Epithelial cell of proximal tubule (primary cell): Measurements from ENCODE around the gene TARS2. TPM values are rescaled to one million over a fixed set of nuclear protein-coding genes. Genes with fewer than 3 reads are reported as not detected.

Source experiments
- DNase-seq: peaks from one replicate; pipeline ENCODE4 v3.0.0-alpha.2; 2011; ENCODE audit warnings: low read depth
- H3K4me3 ChIP-seq: 2 replicates; pipeline ENCODE4 v1.5.1; 2011; ENCODE audit warnings: low read depth, mild to moderate bottlenecking, low read length
- total RNA-seq: library from RNA; depleted of rRNA; stranded (reverse); fragments of >200 nt; gene quantifications from 2 replicates; pipeline ENCODE4 v1.2.3, GENCODE V29; 2015
- TF ChIP-seq, protein P1 (sequence below): conservative IDR thresholded peaks from 2 replicates; pipeline ENCODE4 v1.5.1; 2012; ENCODE audit warnings: low read depth, mild to moderate bottlenecking, low read length

TARS2 gene
- total RNA-seq, 1 donor from 2014 or later: 20.5 TPM

GRCh38 chr1:150555971-150556865 is 69.0 kb downstream of the TARS2 start:
- TF ChIP-seq, protein P1, sequence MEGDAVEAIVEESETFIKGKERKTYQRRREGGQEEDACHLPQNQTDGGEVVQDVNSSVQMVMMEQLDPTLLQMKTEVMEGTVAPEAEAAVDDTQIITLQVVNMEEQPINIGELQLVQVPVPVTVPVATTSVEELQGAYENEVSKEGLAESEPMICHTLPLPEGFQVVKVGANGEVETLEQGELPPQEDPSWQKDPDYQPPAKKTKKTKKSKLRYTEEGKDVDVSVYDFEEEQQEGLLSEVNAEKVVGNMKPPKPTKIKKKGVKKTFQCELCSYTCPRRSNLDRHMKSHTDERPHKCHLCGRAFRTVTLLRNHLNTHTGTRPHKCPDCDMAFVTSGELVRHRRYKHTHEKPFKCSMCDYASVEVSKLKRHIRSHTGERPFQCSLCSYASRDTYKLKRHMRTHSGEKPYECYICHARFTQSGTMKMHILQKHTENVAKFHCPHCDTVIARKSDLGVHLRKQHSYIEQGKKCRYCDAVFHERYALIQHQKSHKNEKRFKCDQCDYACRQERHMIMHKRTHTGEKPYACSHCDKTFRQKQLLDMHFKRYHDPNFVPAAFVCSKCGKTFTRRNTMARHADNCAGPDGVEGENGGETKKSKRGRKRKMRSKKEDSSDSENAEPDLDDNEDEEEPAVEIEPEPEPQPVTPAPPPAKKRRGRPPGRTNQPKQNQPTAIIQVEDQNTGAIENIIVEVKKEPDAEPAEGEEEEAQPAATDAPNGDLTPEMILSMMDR: no peak
- no peak overlapping the region for H3K4me3 ChIP-seq
- DNase-seq: no peak

- H3K4me3 ChIP-seq: no peak overlapping the region
- DNase-seq: no peak
- TF ChIP-seq, protein P1: no peak
These were observed 69.9 kb downstream of the TARS2 start for GRCh38 chr1:150557065-150557600.

Other genes starting within 250 kb of the TARS2 start
- gene CA14, start 229.6 kb upstream of the TARS2 start, total RNA-seq: not detected in 2 replicates
- 135 and 136 TPM in 2 replicates for gene APH1A, start 218.4 kb upstream of the TARS2 start, total RNA-seq
- gene C1orf54, start 214.6 kb upstream of the TARS2 start, total RNA-seq: 0.29 and 20.8 TPM in 2 replicates
- gene CIART, start 204.9 kb upstream of the TARS2 start, total RNA-seq: 0.51 and 3.6 TPM in 2 replicates
- gene MRPS21, start 193.6 kb upstream of the TARS2 start, total RNA-seq: 55.5 and 76.9 TPM in 2 replicates
- 24.2 and 35.6 TPM in 2 replicates for gene PRPF3, start 165.9 kb upstream of the TARS2 start, total RNA-seq
- 8.1 and 8.6 TPM in 2 replicates for gene RPRD2, start 123.3 kb upstream of the TARS2 start, total RNA-seq
- gene ECM1, start 20.7 kb downstream of the TARS2 start, total RNA-seq: 5.7 and 13.1 TPM in 2 replicates
- gene FALEC, start 28.3 kb downstream of the TARS2 start, total RNA-seq: not detected in 2 replicates
- gene ADAMTSL4, start 62.0 kb downstream of the TARS2 start, total RNA-seq: 0.80 and 7.3 TPM in 2 replicates
- gene MCL1, start 92.2 kb downstream of the TARS2 start, total RNA-seq: 144 and 162 TPM in 2 replicates
- gene ENSA, start 142.2 kb downstream of the TARS2 start, total RNA-seq: 159 and 225 TPM in 2 replicates
- 12.6 and 14.3 TPM in 2 replicates for gene GOLPH3L, start 209.7 kb downstream of the TARS2 start, total RNA-seq
- gene HORMAD1, start 233.5 kb downstream of the TARS2 start, total RNA-seq: not detected in 2 replicates